Left ventricle myocardium superior (tissue), 1 donor: ENCODE measurements around the gene LAPTM5. TPM values are rescaled to one million over a fixed set of nuclear protein-coding genes. Genes with fewer than 3 reads are reported as not detected.

Experiments
- ATAC-seq: fragments of 200-7000 bp; cut with Tn5 transposase; one replicate; pipeline ENCODE4 v1.9.1; 2020; ENCODE audit warnings: mild to moderate bottlenecking, moderate library complexity
- DNase-seq: peaks from one replicate; pipeline ENCODE4 v3.0.0-alpha.2; 2020
- intact Hi-C: fragments of 100-400 bp; cut with micrococcal nuclease; formaldehyde crosslinking; loops from one replicate; pipeline ENCODE4 v1.11.0; 2022
- total RNA-seq: library from RNA; stranded (reverse); fragmentation: NEBNext Ultra II Directional; extraction: Animal tissue kit (Norgen Biotek cat#: 25700); gene quantifications from one replicate; pipeline ENCODE4 v1.2.1, GENCODE V29; 2021
- donor health status: DM: no; HTN: yes; CAD: no; lungs with severe emphysema.

LAPTM5 gene
- total RNA-seq, 1 donor from 2014 or later = 23.9 TPM

DNA sequence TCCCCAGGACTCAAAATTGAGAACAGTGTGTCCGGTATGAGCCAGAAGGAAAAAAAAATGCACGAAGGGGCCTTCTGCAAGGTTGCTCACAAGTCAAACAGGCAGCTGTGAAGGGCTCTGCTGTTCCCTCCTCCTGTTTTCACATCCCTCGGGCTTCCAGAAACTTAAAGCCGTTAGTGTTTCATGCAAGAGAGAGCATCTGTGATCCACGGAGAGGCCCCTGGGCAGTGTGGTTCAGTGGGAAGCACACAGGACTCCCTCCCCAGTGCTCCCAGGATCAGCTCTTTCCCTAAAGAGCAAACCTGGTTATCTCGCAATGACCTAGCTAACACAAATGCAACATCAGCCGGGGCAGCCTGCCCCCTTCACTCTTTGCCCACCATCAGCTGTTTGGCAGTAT is 31.3 kb downstream of the LAPTM5 start:
- DNase-seq (no peak), ATAC-seq (no peak)
- intact Hi-C loops = no loop called here

DNA sequence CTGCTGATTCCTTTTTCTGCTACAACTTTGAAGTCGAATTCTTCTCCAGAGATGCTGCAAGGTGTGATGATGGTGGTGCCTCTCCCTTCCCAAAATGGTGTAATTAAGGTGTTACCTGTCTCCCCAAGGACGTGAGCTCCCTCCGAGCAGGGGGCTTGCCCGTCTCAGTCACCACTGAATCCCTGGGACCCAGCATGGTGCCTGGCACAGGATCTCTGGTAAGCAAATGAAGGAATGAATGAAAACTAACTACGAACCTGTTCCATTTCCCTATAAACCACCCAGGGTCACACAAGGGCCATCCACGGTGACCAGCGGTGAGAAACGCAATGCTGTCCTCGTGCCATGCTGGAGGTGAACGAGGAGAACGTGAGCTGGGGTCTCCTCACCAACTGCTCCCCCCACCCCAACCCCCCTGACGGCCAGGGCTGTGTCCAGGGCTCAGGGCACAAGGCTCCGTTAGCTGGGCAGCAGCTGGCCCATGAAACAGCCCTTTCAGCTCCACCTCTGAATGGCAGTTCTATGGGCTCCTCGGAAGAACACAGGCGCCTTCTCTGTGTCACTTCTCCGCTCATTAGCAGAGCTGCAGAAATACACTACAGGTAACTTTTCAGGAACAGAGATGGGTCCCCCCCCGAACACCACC is 32.0 kb downstream of the LAPTM5 start:
- ATAC-seq = no peak
- no peak for DNase-seq
- intact Hi-C loops = no loop called here

DNA sequence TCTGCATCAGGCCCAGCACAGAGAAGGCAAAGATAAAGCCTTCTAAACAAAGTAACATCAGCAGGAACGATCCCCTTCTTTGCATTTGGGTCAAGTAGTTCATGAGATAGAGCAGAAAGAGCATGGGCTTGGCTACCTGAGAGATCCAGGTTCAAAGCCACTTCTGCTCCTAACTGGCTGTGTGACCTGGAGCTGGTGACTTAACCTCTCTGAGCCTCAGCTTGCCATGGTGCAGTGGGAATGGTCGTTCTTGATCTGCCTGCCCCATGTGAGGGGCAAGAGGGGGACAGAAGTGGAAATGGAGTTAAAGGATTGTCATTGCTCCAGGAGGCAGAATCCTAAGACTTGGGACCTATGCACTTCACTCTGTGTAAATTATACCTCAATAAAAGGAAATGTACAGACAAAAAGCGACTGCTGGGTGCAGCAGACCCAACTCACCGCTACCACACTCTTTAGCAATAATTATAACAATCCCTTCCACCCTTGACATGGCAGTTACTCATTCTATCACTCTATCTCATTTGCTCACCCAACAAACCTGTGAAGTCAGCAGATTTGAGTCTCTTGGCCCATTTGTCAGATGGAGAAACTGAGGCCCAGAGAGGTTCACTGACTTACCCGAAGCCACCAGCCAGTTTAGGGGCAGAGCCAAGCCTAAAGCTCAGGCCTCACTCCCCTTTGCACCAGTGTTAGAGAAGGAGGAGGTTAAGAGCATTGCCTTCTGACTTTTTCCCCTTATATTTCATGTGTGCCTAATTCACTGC is 32.7 kb downstream of the LAPTM5 start:
- DNase-seq (no peak), ATAC-seq (no peak)
- intact Hi-C loops = no loop called here

GRCh38 chr1:30724175-30724574 is 33.4 kb downstream of the LAPTM5 start:
- DNase-seq = no peak
- intact Hi-C loops = no loop called here
- no peak for ATAC-seq

DNA sequence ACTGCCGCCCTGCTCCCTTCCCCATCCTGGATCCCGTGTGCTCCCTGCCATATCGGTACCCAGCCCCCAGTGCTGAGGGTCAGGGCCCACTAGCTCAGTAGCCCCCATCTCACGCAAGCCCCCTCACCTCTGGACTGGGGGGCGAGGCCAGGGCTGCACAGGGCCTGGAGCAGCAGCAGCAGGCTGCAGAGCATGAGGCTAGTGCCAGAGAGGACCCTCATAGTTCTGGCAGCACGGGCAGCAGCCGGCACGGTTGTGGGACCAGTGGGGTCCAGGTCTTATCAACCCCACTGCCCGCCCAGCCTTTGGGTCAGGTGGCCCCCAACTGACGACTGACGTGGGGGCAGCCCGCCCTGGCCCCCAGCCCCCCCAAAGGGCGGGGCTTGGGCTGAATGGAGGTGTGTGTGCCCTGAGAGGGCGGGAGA is 34.2 kb downstream of the LAPTM5 start, which contains the start of gene MATN1:
TSS of gene MATN1 (minus strand) at position 255 of the 425 bp plus-strand sequence. CDS start at position 221, 34 bp downstream.
- intact Hi-C loops = no loop called here
- DNase-seq (no peak), ATAC-seq (no peak)

- intact Hi-C loops = loop anchor here (2.0 kb wide), 1 partner anchor 57 kb away; no protein-coding TSS in a partner anchor
- no peak for ATAC-seq
- no peak for DNase-seq
Measured at GRCh38 chr1:30721812-30722537, 35.6 kb downstream of the LAPTM5 start.

- intact Hi-C loops = loop anchor here (2.0 kb wide), 1 partner anchor 57 kb away; no protein-coding TSS in a partner anchor
- ATAC-seq = no peak
- DNase-seq = no peak
Measured at GRCh38 chr1:30721341-30721793, 36.2 kb downstream of the LAPTM5 start.

DNA sequence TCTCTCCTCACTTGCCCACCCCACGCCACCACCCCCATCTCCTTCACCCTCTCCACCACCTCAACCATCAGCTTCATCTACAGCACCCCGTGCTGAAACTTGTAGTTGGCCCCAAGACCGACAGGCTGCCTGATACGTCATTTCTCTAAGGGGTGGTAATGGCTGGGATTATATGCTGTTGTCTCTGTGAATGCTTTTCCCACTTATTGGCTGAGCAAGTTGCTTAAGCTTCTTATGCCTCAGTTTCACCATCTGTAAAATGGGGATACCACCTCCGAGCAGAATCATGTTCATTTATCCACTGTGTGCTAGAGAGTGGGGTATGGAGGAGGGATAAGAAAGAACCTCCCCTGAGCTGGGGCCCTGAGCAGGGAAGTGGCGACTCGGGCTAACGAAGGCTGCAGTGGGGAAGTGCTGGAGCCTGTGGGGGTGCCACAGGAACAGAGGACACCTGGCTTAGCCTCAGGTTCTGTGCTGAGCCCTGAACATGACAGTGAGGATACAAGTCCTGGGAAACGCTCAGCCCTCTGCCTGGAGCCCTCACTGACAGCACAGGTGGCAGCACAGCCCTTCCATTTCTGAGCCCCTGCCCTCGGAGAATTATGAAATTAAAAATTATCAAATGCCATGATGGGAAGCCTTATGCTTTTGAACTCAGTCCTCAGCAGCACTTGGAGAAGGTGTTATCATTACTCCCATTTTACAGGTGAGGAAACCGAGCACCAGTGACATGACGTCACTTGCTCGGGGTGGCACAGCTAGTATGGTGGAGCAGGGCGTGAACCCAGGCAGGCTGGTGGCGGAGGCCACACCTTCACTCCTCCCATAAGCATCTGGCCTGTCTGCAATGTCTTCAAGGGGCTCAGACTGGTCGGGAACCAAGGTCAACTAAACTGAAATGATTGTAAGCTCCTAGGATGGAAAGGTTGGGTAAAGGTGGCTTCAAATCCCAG is 37.0 kb downstream of the LAPTM5 start:
- no peak for ATAC-seq
- DNase-seq = no peak
- intact Hi-C loops = loop anchor here (2.0 kb wide), 1 partner anchor 58 kb away; no protein-coding TSS in a partner anchor

DNA sequence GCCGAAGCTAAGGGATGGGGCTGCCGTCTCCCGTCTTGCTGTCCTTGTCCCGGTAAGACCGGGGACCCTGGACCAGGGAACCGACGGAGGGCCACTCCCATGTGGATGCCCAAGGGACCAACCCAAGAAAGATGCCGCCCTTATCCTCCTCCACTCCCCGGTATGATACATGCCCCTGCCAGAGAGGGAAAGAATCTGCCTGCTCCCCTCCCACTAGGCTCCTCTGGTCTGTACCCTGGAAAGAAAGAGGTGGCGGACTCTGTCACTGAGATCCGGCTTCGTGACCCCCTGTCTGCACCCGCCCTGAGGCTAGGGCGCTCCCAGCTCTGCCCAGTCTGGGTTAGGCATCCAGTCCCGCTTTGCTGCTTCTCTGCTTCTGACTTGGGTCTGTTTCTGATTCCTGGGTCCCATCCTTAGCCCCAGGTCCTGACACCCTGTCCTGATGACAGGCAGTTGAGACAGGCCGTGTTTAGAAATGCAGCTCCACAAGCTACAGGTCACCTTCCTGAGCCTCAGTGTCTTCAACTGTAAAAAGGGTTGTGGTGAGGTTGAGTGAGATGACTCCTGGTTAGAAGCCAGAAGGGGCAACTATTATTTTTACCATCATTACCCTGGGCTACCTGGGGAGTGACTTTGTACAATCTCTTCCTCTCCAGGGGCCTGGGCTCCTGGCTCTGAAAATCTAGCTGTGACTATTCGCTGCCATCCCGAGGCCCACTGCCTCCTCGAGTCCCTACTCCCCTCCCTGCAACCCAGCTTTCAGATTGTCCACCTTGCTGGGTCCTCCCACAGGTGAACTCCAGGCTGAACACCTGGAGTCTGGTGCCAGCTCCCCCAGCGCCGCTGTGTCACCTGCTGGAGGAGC is 37.9 kb downstream of the LAPTM5 start:
- DNase-seq (no peak), ATAC-seq (no peak)
- intact Hi-C loops = loop anchor here (2.0 kb wide), 1 partner anchor 59 kb away; no protein-coding TSS in a partner anchor

DNA sequence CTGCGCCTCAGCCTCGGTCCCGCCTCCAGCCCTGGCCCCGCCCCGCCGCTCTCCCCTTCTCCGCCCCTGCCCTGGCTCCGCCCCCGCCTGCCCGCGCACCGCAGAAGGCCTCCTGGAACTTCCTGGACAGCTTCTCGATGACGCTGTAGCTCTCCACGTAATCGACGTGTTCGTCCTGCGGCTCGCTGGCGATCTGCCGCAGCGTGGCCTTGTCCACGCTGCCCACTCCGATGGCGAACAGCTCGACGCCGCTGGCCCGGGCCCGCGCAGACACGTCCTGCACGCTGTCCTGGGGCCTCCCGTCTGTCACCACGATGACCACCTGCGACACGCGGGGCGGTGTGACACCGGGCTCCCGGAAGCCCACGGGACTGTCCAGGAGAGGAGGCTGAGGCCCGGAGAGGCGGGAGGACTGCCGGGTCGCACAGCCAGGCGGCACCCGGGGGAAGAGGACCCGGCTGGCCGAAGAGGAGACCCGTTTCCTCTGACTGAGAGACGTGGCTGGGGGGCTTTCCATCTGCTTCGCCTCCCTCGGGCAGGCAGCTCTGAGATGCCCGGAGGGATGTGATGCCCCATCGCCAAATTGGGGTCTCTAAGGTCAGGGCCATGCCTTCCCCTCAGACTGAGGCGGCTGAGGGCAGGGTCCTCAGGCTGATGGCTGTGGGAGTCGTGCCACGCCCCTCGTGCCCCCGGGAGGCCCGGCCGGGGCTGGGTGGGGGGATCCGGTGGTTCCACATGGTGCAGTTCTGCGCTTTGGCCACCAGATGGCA is 38.8 kb downstream of the LAPTM5 start:
- intact Hi-C loops = no loop called here
- ATAC-seq (peak; percentile 87), DNase-seq (peak; percentile 82)

DNA sequence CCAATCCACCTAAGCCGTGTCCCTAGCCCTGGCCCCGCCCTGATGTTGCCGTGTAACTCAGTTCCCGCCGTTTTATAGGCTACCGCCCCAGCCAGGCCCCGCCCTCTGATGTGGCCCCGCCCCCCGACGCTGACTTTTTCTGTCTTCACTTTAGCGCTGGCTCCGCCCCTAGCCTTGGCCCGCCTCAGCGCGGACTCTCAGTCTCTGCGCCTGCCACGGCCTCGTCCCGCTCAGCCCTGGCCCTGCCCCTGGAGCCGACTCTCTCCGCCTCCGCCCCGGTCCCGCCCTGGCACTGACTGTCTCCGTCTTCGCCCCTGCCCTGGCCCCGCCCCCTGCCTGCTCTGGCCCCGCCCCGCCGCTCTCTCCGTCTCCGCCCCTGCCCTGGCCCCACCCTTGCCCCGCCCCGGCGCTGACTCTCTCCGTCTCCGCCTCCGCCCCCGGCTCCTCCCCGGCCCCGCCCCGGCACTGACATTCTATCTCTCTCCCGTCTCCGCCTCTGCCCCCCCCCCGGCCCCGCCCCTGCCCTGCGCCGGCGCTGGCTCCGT is 39.4 kb downstream of the LAPTM5 start:
- DNase-seq (peak; percentile 99), ATAC-seq (peak; percentile 84)
- intact Hi-C loops = no loop called here

DNA sequence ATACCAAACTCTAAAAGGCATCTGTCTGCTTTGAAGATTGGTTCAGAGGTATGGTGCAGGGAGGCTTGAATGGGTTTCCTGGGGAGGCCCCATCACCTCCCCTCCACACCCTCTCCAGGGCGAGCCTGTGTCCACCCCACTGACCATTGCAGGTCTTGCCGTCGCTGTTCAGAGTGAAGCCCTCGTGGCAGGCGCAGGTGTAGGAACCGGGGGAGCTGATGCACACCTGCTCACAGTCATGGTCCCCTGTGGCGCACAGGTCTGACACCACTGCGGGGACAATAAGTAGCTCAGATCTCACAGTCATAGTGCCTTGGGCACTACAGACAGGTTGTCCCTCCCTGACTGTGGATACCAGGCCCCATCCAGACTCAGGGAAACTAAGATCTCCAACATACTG is 40.9 kb downstream of the LAPTM5 start:
- ATAC-seq (no peak), DNase-seq (no peak)
- intact Hi-C loops = no loop called here

DNA sequence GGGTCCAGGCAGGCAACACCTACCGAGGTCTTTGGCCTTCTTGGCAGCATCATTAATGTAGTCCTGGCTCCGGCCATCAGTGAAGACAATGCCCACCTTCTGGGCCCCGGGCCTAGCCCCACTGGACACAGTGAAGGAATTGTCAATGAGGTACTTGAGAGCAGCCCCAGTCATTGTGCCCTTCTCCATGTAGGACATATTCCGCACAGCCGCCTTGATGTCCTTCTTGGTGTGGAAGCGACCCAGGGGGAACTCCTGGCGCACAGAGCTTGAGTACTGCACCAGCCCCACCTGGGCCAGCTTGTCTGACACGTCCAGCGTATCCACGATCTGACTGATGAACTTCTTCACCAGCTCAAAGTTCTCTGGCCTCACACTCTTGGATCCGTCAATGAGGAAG is 41.7 kb downstream of the LAPTM5 start:
- ATAC-seq = no peak
- intact Hi-C loops = no loop called here
- no peak for DNase-seq

DNA sequence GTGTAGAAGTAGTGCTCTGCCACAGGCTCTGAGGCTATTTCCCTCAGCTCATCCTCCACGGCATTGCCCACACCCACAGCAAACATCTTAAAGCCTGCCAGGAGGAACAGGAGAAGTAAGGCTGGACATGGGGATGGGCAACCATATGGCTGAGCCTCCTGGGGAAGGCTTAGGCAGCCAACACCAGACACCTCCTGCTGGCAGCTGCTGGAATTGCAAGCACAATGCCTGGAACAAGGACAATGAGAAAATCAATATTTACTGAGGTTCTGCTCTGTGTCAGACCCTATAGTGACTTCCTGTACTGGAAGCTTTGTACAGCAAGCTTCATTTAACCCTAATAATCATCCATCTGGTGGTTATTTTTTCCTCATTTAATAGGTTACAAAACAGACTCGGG is 42.4 kb downstream of the LAPTM5 start:
- no peak for DNase-seq
- ATAC-seq = no peak
- intact Hi-C loops = no loop called here

DNA sequence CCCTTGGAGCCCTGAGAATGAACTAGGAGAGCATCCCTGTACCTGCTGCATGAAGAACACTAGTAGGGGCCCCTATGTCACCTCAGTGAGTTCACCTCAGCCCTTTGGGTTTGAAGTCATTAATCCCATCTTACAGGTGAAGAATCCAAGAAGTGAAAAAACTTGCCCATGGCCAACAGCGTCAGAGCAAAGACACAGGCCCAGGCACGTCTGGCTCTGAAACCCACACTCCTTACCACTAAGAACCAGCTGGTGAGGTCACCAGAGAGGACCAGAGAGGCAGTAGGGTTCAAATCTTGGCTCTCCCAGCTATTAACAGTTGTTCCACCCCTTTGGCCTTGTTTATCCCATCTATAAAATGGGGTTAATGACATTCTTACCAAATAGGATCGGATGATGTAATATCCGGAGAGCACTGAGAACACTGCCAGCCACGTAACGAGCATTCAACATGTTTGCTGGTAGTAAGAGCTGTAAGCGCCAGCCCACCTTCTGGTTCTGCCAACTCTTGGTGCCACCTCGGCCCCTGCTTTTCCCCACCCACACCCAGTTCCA is 43.0 kb downstream of the LAPTM5 start:
- DNase-seq (no peak), ATAC-seq (no peak)
- intact Hi-C loops = no loop called here

DNA sequence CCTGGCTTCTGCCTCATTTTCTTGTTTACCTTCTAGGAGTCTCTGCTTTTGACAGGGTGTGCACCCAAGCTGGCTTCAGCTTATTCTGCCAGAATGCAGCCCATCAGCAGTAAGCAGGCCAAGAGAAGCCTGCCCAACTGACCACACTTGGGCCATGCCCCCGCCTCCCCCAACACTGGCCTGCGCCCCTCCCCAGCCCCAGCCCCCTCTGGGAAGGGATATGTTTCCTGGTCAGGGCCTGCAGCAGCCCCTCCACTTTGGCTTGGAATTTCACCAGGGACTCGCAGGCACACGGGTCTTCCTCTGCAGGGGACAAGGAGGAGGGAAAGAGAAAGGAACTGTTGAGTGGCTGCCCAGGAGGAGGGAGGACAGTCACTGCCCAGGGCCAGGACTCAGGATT is 43.5 kb downstream of the LAPTM5 start:
- no peak for ATAC-seq
- intact Hi-C loops = no loop called here
- DNase-seq = no peak

- no peak for ATAC-seq
- no peak for DNase-seq
- intact Hi-C loops = no loop called here
Measured at GRCh38 chr1:30713311-30713710, 44.3 kb downstream of the LAPTM5 start.
